Measurements from ENCODE around the gene CUBN.

CUBN gene

DNA sequence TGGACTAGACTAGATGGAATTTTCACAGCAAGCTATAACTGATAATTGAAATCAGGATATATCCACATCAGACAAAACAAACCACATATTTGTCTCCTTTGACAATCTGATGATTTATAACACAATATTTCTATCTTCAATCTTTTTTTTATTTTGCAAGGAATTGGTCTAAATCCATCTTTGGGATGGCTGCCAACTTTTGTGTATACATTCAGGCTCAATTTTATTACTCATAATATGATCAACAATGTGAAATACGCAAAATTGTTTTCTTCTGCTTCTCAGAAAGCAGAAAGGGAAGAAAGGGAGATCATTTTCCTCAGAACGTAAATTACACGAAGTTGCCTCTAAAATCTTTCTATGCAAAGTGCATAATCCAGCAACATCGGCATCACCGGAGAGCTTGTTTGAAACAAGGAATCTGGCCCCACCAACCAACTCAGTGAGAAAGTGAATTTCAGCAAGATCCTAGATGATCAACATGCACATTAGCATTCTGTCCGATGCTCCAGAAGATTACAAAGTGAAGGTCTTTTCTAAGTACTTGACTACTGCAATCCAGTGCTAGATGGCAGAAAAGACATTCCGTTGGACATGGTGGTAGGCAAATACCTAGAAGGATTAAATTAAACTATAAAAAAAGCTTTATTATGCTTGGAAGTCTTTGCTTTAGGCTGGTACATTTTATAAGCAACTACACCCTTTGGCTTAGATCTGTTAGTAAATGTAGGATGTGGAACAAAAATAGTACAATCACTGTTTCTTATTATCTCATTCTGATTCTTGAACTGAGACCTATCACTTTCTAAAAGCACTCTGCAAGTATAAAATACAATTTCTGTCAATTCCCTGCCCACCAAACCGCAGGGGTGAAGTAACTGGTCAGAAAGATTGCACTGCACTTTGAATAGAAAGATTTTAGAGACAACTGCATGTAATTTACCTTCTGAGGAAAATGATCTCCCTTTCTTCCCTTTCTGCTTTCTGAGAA lies 186.0 kb downstream of the CUBN start:
- no peak for DNase-seq

DNA sequence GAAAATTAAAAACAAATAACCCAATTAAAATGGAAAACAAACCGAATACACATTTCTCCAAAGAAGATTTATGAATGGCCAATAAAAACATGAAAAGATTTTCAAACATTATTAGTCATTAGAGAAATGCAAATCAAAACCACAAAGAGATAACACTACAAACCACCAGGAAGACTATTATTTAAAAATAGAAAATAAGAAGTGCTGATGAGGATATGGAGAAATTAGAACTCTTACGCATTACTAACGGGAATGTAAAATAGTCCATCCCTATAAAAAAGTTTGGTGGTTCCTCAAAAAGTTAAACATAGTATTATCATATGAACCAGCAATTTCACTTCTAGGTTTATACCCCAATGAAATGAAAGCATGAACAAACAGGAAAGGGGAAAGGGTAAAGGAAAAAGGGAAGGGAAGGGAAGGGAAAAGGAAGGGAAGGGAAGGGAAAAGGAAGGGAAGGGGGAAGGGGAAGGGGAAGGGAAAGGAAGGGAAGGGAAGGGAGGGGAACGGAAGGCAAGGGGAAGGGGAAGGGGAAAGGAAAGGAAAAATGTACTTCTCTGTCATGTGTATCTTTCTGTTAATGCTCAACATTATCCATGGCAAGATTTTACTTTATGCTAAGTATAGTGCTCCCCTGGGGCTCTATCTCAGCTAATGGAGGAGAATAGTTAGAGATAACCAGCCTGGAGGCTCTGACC lies 187.1 kb downstream of the CUBN start:
- no peak for DNase-seq

- DNase-seq: no peak
Observed at GRCh38 chr10:16941870-16942269, 187.7 kb downstream of the CUBN start.

- DNase-seq: no peak
Observed at GRCh38 chr10:16941067-16941466, 188.5 kb downstream of the CUBN start.

- DNase-seq: no peak
Observed at GRCh38 chr10:16938952-16939351, 190.7 kb downstream of the CUBN start.

- no peak for DNase-seq
Observed at GRCh38 chr10:16934461-16934860, 195.2 kb downstream of the CUBN start.

GRCh38 chr10:16933783-16934182 lies 195.8 kb downstream of the CUBN start:
- DNase-seq: no peak

DNA sequence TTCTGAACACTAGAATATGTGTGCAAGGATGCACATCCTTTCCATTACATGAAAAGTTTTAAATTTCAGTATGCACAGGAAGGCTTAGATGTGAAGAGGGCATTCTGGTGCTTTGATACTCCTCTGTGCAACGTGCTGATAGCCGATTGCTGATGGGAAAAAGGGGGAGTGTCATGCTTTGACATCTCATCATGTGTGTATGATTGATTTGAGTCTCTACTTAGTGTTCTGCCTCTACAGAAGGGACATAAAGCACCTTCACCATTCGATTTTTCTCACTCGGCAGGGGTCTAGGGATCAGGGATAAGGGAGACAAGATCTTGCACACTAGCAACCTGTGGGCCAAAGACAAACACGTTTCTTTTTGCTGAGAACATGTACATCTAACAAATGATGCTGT lies 197.7 kb downstream of the CUBN start:
- DNase-seq: no peak

- DNase-seq: no peak
Observed at GRCh38 chr10:16930540-16930939, 199.1 kb downstream of the CUBN start.

DNA sequence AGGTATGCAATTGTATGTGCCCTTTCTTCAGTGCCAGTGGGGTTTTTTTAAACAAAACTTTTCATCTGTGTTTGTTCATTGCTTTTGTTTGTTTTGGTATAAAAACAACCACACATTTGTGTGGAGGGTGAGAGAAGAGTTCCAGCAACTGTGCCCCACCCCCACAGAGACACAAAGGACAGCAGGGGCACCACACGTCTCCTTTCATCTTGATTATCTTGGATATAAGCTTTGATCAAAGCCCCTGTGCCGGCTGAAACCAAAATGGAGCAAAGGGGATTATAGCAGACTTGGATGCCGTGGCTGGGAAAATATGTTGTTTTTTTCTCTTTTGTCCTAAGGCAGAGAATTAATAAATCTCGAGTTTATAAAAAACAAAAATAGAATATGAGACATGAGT lies 200.5 kb downstream of the CUBN start:
- DNase-seq: no peak

- no peak for DNase-seq
Observed at GRCh38 chr10:16927546-16927945, 202.1 kb downstream of the CUBN start.

GRCh38 chr10:16923726-16924125 lies 205.9 kb downstream of the CUBN start:
- no peak for DNase-seq

DNA sequence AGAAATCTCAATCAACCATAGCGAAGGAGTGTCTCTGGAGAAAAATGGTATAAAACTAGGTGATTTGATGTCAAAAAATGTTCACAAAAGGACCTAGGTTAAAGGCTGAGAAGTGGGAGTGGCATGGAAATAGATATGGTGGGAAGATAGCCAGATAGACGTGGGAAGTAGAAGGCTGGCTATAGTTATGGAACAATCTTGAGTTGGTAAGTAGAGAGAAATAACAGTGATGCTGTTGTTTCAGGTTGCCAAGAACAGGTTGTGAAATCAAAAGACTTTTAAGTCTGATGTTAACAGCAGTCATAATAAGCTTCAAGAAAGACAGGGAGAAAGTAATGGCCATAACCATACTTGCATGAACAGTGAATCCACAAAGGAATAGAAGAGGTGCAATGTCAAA lies 206.3 kb downstream of the CUBN start:
- no peak for DNase-seq

DNA sequence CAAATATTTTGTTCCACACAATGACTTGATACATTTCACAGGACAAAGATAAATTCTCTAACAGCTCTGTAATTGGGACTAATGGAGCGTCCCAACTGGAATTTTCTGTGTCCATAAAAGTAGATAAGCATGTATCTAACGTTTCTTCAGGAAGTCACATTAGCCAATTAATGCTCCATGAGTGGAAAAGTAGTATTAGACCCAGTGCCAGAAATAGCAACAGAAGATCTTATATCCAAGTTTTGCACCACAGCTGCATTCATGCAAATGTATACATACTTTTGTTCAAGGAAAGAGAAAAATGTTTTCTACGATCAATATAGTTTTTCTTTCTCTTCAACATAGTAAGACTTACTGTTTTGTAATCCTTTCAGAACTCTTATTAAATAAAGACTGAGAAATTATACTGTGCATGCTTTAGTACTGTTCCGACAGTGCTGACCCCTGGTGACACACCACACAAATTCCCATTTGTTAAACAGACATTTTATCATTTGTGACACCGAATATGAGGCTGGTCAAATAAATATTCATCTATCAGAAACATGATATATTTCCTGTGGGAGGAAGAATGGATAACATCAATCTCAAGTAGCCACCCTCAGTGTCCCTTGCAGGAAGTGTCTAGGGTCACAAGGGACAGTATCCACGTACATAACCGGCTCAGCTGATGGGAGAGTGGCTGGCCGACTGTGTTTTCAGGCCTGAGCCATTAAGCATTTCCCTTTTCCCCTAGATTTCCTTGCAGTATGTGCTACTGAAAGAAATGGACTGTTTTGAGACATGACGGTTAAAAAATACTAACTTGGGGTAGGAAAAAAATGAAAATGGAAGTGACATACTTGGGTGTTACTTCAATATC lies 210.3 kb downstream of the CUBN start:
- DNase-seq: no peak

DNA sequence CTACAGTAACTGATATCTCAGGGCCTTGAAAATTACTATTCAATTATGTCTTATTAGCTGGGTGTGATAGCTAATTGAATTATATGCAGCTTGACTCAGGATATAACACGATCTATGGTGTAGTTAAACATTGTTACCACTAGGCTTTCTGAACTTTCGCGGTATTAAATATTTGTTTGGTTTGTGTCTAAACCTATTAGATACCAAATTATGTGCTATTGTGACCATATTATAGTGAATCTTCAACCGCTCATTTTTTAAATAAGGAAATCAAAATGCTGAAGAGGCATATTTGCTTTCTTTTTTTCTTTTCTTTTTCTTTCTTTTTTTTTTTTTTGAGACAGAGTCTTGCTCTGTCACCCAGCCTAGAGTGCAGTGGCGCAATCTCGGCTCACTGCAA lies 213.1 kb downstream of the CUBN start:
- no peak for DNase-seq

- no peak for DNase-seq
Observed at GRCh38 chr10:16915300-16915699, 214.3 kb downstream of the CUBN start.

- DNase-seq: no peak
Observed at GRCh38 chr10:16913266-16913665, 216.3 kb downstream of the CUBN start.

DNA sequence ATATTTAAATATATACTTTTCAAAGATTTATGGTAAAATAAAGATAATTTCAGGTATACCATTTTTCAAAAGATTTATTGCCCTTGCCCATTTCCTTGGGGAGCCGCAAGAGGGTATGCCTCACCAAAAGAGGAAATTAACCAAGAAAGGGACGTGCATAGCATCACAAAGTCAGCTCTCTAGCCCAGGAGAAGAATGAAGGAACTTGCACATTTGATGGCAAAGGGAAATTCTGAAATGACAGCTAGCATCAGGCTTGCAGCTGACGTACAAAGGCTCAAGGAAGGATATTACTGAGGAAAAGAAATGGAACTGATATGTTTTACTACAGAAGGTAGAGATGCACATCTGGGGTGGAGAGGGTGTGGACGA lies 218.8 kb downstream of the CUBN start:
- no peak for DNase-seq

DNA sequence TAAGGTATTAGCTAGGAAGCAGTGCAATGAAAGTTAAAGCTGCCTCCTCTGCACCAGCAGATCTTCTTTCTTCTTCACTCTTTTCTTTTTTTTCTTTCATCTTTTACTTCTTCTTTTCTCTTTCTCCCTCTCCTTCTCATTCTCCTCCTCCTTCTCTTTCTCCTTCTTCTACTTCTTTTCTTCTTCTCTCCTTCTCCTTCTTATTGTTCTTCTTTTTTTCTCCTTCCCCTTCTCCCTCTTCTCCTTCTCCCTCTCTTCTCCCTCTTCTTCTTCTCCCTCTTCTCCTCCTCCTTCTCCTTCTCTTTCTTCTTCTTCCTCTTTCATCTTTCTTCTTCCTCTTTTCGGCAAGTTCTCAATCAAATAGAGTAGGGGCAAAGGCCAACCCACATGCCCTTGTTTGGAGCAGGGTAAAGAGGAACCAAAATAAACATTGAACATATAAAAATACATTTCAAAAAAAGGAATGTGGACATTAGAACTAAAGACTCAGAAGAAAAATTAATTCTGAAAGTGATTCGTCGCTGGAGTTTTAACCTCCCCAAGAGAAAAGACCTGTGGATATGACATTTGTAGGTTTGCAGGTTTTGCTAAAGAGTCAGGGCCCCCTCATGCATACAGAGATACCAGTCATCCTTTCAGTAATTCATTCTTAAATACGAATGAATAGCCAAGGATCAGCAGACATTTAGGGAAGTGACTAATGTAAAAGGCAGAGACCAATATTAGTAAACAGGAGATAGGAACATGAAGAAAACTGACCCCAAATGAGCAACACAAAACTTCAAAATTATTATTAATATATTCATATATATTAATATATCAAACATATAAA lies 219.4 kb downstream of the CUBN start:
- no peak for DNase-seq

DNA sequence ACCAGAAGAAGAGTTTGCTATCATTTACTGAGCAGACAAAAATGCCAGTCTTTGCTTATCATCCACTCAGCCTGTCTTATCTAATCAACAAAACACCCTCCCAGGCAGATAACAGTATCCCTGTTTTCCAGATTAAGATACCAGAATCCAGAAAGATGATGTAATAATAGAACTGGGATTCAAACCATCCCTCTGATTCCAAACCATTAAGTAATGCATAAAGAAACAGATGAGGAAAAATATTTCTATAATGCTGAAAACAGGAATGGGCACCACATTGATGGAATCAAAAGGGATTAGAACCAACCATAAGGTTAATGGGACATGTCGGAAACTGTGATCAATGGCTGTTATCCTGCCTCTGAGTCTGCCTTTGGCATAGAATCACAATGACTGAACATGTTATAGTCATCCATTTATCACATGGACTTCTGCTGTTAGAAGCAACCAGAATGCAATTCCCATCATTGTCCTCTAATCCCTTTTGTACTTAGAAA lies 220.3 kb downstream of the CUBN start:
- DNase-seq: no peak

- no peak for DNase-seq
Observed at GRCh38 chr10:16907687-16908086, 221.9 kb downstream of the CUBN start.

GRCh38 chr10:16905320-16905719 lies 224.3 kb downstream of the CUBN start:
- DNase-seq: no peak

Measured in COR-L47 (cell line).